ENCODE results near the gene CDK2AP2. TPM values are rescaled to one million over a fixed set of nuclear protein-coding genes. Genes with fewer than 3 reads are reported as not detected.

The CDK2AP2 gene
- total and polyA plus RNA-seq, 2 donors (not counting 3 experiments of a cell fraction or from before 2014, with no cell fraction given), result 81.2 to 143 TPM

GRCh38 chr11:67464411-67465188 lies 43.4 kb downstream of the CDK2AP2 start:
- no peaks in the 10 kb centered on the region for H3K9me1 ChIP-seq (replicated peaks; ENCODE audit: control insufficient read depth, extremely low read depth, insufficient read depth, low read length)
- dilution Hi-C loops (cut with MboI; ENCODE audit: extremely low pct_ligation_motif_present, low sequenced_read_pairs), result no loop called here
- POLR2A ChIA-PET, result no interaction called here
- CTCF ChIA-PET, result interaction anchor here (0.8 kb wide), 1 partner anchor 63 kb away, joined by 4 read pairs; the partner anchor contains the start of gene PPP1CA
- peak overlapping the region; percentile 44 for H3K27ac ChIP-seq (ENCODE audit: insufficient read depth, low read depth, low read length)
- H3K4me2 ChIP-seq (ENCODE audit: insufficient read depth, low read length), result peak overlapping the region; percentile 68
- peak overlapping the region; percentile 31 to 64 (median 41) for H3K4me3 ChIP-seq (replicated peaks in 1 of 3; ENCODE audit: insufficient read depth in 1 of 3, low read depth in 1 of 3, low read length in 3 of 3)
- no peaks in the 10 kb centered on the region for H3K79me2 ChIP-seq (ENCODE audit: control insufficient read depth, insufficient read depth, low read length)
- intact Hi-C loops (cut with micrococcal nuclease), result loop anchor here (1.0 to 5.0 kb wide), 3 partner anchors 21 to 98 kb away; partner anchors contain the start of gene CORO1B
- H3K27me3 ChIP-seq (ENCODE audit: control insufficient read depth in 2 of 2, insufficient read depth in 2 of 2, low read length in 2 of 2), result no peaks in the 10 kb centered on the region
- TF ChIP-seq EZH2 (IDR thresholded peaks at IDR 0.05; ENCODE audit: borderline replicate concordance, low read depth, low read length, severe bottlenecking), result no peak
- peak; percentile 87 for TF ChIP-seq POLR2AphosphoS5 (IDR thresholded peaks at IDR 0.05; ENCODE audit: insufficient read depth, low read depth, low read length)
- peak; percentile 76 for TF ChIP-seq POLR2A (IDR thresholded peaks at IDR 0.05; ENCODE audit: low read depth, low read length)
- no peaks in the 10 kb centered on the region for H4K20me1 ChIP-seq (replicated peaks; ENCODE audit: control insufficient read depth, extremely low read depth, insufficient read depth, low read length)
- H3K9ac ChIP-seq (replicated peaks; ENCODE audit: extremely low read depth, insufficient read depth, low read length), result peak overlapping the region; percentile 12
- BruUV-seq (replicated peaks), result TSS peak; percentile 71
- no peaks in the 10 kb centered on the region for H3K9me3 ChIP-seq (replicated peaks; ENCODE audit: control insufficient read depth, insufficient read depth, low read length)
- DNase-seq (ENCODE audit: low read depth, low spot score) (peak; percentile 74), FAIRE-seq (peak; percentile 78)
- peak overlapping the region; percentile 82 for H2AFZ ChIP-seq (ENCODE audit: low read depth, low read length)
- H3K4me1 ChIP-seq (ENCODE audit: control insufficient read depth, extremely low read depth, insufficient read depth, low read length), result peaks cover 19% of the 10 kb centered on the region
- no peaks in the 10 kb centered on the region for H3K36me3 ChIP-seq (ENCODE audit: control insufficient read depth in 2 of 2, extremely low read depth in 1 of 2, insufficient read depth in 2 of 2, low read length in 2 of 2)

DNA sequence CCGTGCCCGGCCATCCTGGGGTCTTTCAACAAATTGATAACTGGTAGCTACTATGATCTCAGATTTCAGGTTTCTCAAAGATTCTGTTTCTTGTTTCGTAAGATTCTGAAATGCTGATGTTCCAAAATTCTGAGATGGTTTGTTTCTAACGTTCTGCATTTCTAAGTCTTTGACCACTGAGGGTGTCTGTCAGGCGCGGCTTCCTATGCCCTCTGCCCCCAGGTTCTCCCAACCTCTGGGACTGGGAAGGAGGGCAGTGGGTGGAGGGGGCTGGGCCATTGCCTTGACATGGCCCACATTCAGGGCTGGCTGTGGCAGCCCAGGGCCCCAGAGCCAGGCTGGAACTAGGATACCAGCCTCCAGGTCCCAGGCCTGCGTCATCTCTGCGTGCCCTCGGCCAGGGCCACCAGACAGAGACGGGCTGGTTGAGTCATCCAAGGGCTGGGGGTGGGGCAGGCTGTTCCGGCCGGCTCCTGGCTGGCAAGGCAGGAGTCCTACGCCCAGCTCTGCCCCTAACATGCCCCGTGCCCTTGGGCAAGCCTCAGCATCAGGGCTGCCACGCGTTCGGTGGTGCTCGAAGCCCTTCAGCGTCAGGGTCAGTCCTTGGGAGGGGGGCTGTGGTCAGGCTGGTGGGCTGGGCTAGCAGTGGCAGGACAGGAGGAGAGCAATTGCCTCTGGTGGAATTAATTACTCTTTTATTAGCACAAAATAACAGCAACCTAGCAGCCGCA lies 44.1 kb downstream of the CDK2AP2 start:
- BruUV-seq (replicated peaks), result TSS peak; percentile 16
- ChIA-PET CTCF (interaction anchor here (1.0 kb wide), 1 partner anchor 17 kb away, joined by 3 read pairs; no protein-coding TSS in a partner anchor), POLR2A (interaction anchor here (1.1 kb wide), 1 partner anchor 14 kb away, joined by 3 read pairs; no protein-coding TSS in a partner anchor)
- Histone ChIP-seq H3K27me3 (ENCODE audit: control insufficient read depth in 2 of 2, insufficient read depth in 2 of 2, low read length in 2 of 2) (no peaks in the 10 kb centered on the region), H2AFZ (ENCODE audit: low read depth, low read length) (peak overlapping the region; percentile 79), H3K9me3 (replicated peaks; ENCODE audit: control insufficient read depth, insufficient read depth, low read length) (no peaks in the 10 kb centered on the region), H3K36me3 (ENCODE audit: control insufficient read depth in 2 of 2, extremely low read depth in 1 of 2, insufficient read depth in 2 of 2, low read length in 2 of 2) (no peaks in the 10 kb centered on the region), H3K4me3 (replicated peaks in 1 of 3; ENCODE audit: insufficient read depth in 1 of 3, low read depth in 1 of 3, low read length in 3 of 3) (peak overlapping the region in 2 of 3 experiments; percentile 31 to 64), H4K20me1 (replicated peaks; ENCODE audit: control insufficient read depth, extremely low read depth, insufficient read depth, low read length) (no peaks in the 10 kb centered on the region), H3K9me1 (replicated peaks; ENCODE audit: control insufficient read depth, extremely low read depth, insufficient read depth, low read length) (no peaks in the 10 kb centered on the region), H3K9ac (replicated peaks; ENCODE audit: extremely low read depth, insufficient read depth, low read length) (no peak overlapping the region), H3K27ac (ENCODE audit: insufficient read depth, low read depth, low read length) (peak overlapping the region; percentile 44), H3K4me1 (ENCODE audit: control insufficient read depth, extremely low read depth, insufficient read depth, low read length) (peaks cover 16% of the 10 kb centered on the region), H3K4me2 (ENCODE audit: insufficient read depth, low read length) (peak overlapping the region; percentile 26), H3K79me2 (ENCODE audit: control insufficient read depth, insufficient read depth, low read length) (no peaks in the 10 kb centered on the region)
- dilution Hi-C loops (cut with MboI; ENCODE audit: extremely low pct_ligation_motif_present, low sequenced_read_pairs), result no loop called here
- intact Hi-C loops (cut with micrococcal nuclease), result loop anchor here (1.0 to 2.0 kb wide), 2 partner anchors 21 to 43 kb away; partner anchors contain the start of gene CORO1B
- TF ChIP-seq FOS (IDR thresholded peaks at IDR 0.05; ENCODE audit: borderline replicate concordance, insufficient read depth, low read length) (peak; percentile 16), EZH2 (IDR thresholded peaks at IDR 0.05; ENCODE audit: borderline replicate concordance, low read depth, low read length, severe bottlenecking) (no peak)
- FAIRE-seq, result peak; percentile 63
- no peak for DNase-seq (ENCODE audit: low read depth, low spot score)

Data from endothelial cell of umbilical vein (primary cell).